Trophoblast cell (in vitro differentiated cells and primary cell): ENCODE results near the gene ARHGAP6.

Source experiments
- DNase-seq, 2 donors: peaks; one replicate each; pipeline ENCODE4 v3.0.0-alpha.2; 2016
- H2AFZ ChIP-seq: 2 replicates; pipeline ENCODE4 v1.6.1; 2013; ENCODE audit warnings: low read length, moderate library complexity, mild to moderate bottlenecking; ENCODE audit not compliant: insufficient read depth, poor library complexity
- H2AK5ac ChIP-seq: 2 replicates; pipeline ENCODE4 v1.6.1; 2013; ENCODE audit warnings: mild to moderate bottlenecking, low read length
- H2BK120ac ChIP-seq: 2 replicates; pipeline ENCODE4 v1.6.1; 2013; ENCODE audit warnings: low read length, mild to moderate bottlenecking, moderate library complexity; ENCODE audit not compliant: insufficient read depth, poor library complexity
- H2BK12ac ChIP-seq: 2 replicates; pipeline ENCODE4 v1.6.1; 2013; ENCODE audit warnings: mild to moderate bottlenecking, low read length, moderate library complexity
- H2BK5ac ChIP-seq: 2 replicates; pipeline ENCODE4 v1.6.1; 2013; ENCODE audit warnings: low read length, low read depth, moderate library complexity, mild to moderate bottlenecking; ENCODE audit not compliant: poor library complexity
- H3K14ac ChIP-seq: 2 replicates; pipeline ENCODE4 v1.6.1; 2013; ENCODE audit warnings: mild to moderate bottlenecking, low read length
- H3K18ac ChIP-seq: 2 replicates; pipeline ENCODE4 v1.6.1; 2013; ENCODE audit warnings: mild to moderate bottlenecking, low read length
- H3K23ac ChIP-seq: 2 replicates; pipeline ENCODE4 v1.6.1; 2013; ENCODE audit warnings: low read length
- H3K27ac ChIP-seq: 2 replicates; pipeline ENCODE4 v1.5.1; 2013; ENCODE audit warnings: low read depth, mild to moderate bottlenecking, inconsistent platforms, low read length, moderate library complexity
- H3K27me3 ChIP-seq: 2 replicates; pipeline ENCODE4 v1.6.1; 2013; ENCODE audit warnings: inconsistent platforms, mild to moderate bottlenecking, low read length, moderate library complexity; ENCODE audit not compliant: insufficient read depth
- H3K36me3 ChIP-seq, 2 experiments: 1 replicate in 1 of 2; 2 replicates in 1 of 2; pipeline ENCODE4 v1.6.1; 2013; ENCODE audit warnings: low read length in 2 of 2, mild to moderate bottlenecking in 2 of 2, moderate library complexity in 1 of 2; ENCODE audit not compliant: insufficient read depth in 2 of 2, control insufficient read depth in 1 of 2
- H3K4ac ChIP-seq: 2 replicates; pipeline ENCODE4 v1.6.1; 2013; ENCODE audit warnings: low read depth, mild to moderate bottlenecking, low read length, moderate library complexity
- H3K4me1 ChIP-seq, 2 experiments: 1 replicate in 1 of 2; 2 replicates in 1 of 2; pipeline ENCODE4 v1.6.1; 2013; ENCODE audit warnings: low read length in 2 of 2, mild to moderate bottlenecking in 2 of 2, moderate library complexity in 1 of 2; ENCODE audit not compliant: insufficient read depth in 2 of 2, control insufficient read depth in 1 of 2
- H3K4me2 ChIP-seq: 2 replicates; pipeline ENCODE4 v1.6.1; 2013; ENCODE audit warnings: inconsistent platforms, mild to moderate bottlenecking, low read length, moderate library complexity
- H3K4me3 ChIP-seq: 2 replicates; pipeline ENCODE4 v1.5.1; 2013; ENCODE audit warnings: mild to moderate bottlenecking, low read depth, low read length, inconsistent platforms
- H3K79me1 ChIP-seq: one replicate; pipeline ENCODE4 v1.6.1; 2013; ENCODE audit warnings: low read length
- H3K79me2 ChIP-seq: 2 replicates; pipeline ENCODE4 v1.6.1; 2013; ENCODE audit warnings: low read length, mild to moderate bottlenecking; ENCODE audit not compliant: control insufficient read depth, insufficient read depth, poor library complexity
- H3K9ac ChIP-seq: 2 replicates; pipeline ENCODE4 v1.6.1; 2013; ENCODE audit warnings: mild to moderate bottlenecking, low read length
- H3K9me3 ChIP-seq: 2 replicates; pipeline ENCODE4 v1.6.1; 2013; ENCODE audit warnings: low read depth, mild to moderate bottlenecking, control low read depth, inconsistent platforms, low read length; ENCODE audit not compliant: insufficient read depth
- H4K12ac ChIP-seq: 2 replicates; pipeline ENCODE4 v1.6.1; 2013; ENCODE audit warnings: low read depth, mild to moderate bottlenecking, low read length, moderate library complexity
- H4K8ac ChIP-seq: 2 replicates; pipeline ENCODE4 v1.6.1; 2013; ENCODE audit warnings: low read depth, mild to moderate bottlenecking, low read length, moderate library complexity
- H4K91ac ChIP-seq: one replicate; pipeline ENCODE4 v1.6.1; 2013; ENCODE audit warnings: low read depth, mild to moderate bottlenecking, low read length, moderate library complexity
- WGBS: extraction: QIAGEN DNeasy Blood & Tissue Kit; methylation state at CpG from one replicate; pipeline ENCODE4 v1.1.7; 2013; ENCODE audit warnings: missing lambda C conversion rate; ENCODE audit not compliant: insufficient read length, insufficient coverage; ENCODE audit errors: extremely low coverage; 5-methylcytosine and 5-hydroxymethylcytosine counted together

ARHGAP6 gene

GRCh38 chrX:11371106-11371505, 294.6 kb downstream of the ARHGAP6 start:
- Histone ChIP-seq H4K8ac (no peak overlapping the region), H3K27me3 (no peaks in the 10 kb centered on the region), H3K27ac (no peak overlapping the region), H2AFZ (no peak overlapping the region), H2BK12ac (no peak overlapping the region), H4K91ac (no peak overlapping the region), H2BK5ac (no peak overlapping the region), H3K4ac (no peak overlapping the region), H2AK5ac (no peak overlapping the region), H3K9me3 (no peaks in the 10 kb centered on the region), H3K79me1 (no peaks in the 10 kb centered on the region), H3K79me2 (no peaks in the 10 kb centered on the region), H3K18ac (no peak overlapping the region), H3K14ac (no peak overlapping the region), H3K9ac (no peak overlapping the region), H3K4me3 (no peak overlapping the region), H3K4me2 (no peak overlapping the region), H2BK120ac (no peak overlapping the region), H4K12ac (no peak overlapping the region), H3K23ac (no peak overlapping the region), H3K4me1 (peaks cover 0 to 3% of the 10 kb centered on the region in 2 experiments), H3K36me3 (no peaks in the 10 kb centered on the region)
- DNase-seq = no peak

GRCh38 chrX:11367609-11368430, 297.9 kb downstream of the ARHGAP6 start:
- peaks cover 0 to 3% of the 10 kb centered on the region in 2 experiments for H3K4me1 ChIP-seq
- H4K91ac ChIP-seq = no peak overlapping the region
- H3K79me1 ChIP-seq = no peaks in the 10 kb centered on the region
- H3K27me3 ChIP-seq = no peaks in the 10 kb centered on the region
- H3K4me2 ChIP-seq = no peak overlapping the region
- H3K23ac ChIP-seq = no peak overlapping the region
- WGBS = no CpG with 5 or more reads among the region's 7 CpGs
- H3K36me3 ChIP-seq = no peaks in the 10 kb centered on the region
- H4K12ac ChIP-seq = no peak overlapping the region
- no peak overlapping the region for H2AFZ ChIP-seq
- H2BK12ac ChIP-seq = no peak overlapping the region
- no peak overlapping the region for H3K27ac ChIP-seq
- no peak overlapping the region for H3K18ac ChIP-seq
- H2BK5ac ChIP-seq = no peak overlapping the region
- no peak overlapping the region for H3K4me3 ChIP-seq
- no peak overlapping the region for H2BK120ac ChIP-seq
- H3K4ac ChIP-seq = no peak overlapping the region
- H4K8ac ChIP-seq = no peak overlapping the region
- H3K9me3 ChIP-seq = no peaks in the 10 kb centered on the region
- no peaks in the 10 kb centered on the region for H3K79me2 ChIP-seq
- H2AK5ac ChIP-seq = no peak overlapping the region
- no peak overlapping the region for H3K9ac ChIP-seq
- no peak overlapping the region for H3K14ac ChIP-seq
- DNase-seq = no peak

- H4K91ac ChIP-seq = no peak overlapping the region
- DNase-seq = no peak
- H3K79me2 ChIP-seq = no peaks in the 10 kb centered on the region
- no peak overlapping the region for H2BK120ac ChIP-seq
- H3K36me3 ChIP-seq = no peaks in the 10 kb centered on the region
- H3K4me2 ChIP-seq = no peak overlapping the region
- H2BK12ac ChIP-seq = no peak overlapping the region
- no peaks in the 10 kb centered on the region for H3K9me3 ChIP-seq
- H3K27ac ChIP-seq = no peak overlapping the region
- H3K4me3 ChIP-seq = no peak overlapping the region
- H2AFZ ChIP-seq = no peak overlapping the region
- H3K4ac ChIP-seq = no peak overlapping the region
- no peak overlapping the region for H2AK5ac ChIP-seq
- no peak overlapping the region for H2BK5ac ChIP-seq
- H3K23ac ChIP-seq = no peak overlapping the region
- H3K79me1 ChIP-seq = no peaks in the 10 kb centered on the region
- no peak overlapping the region for H4K12ac ChIP-seq
- H3K27me3 ChIP-seq = no peaks in the 10 kb centered on the region
- no CpG with 5 or more reads among the region's 2 CpGs for WGBS
- H3K18ac ChIP-seq = no peak overlapping the region
- H3K4me1 ChIP-seq = peaks cover 0 to 3% of the 10 kb centered on the region in 2 experiments
- no peak overlapping the region for H4K8ac ChIP-seq
- H3K9ac ChIP-seq = no peak overlapping the region
- no peak overlapping the region for H3K14ac ChIP-seq
Measured at GRCh38 chrX:11366998-11367595, 298.6 kb downstream of the ARHGAP6 start.

- no peak overlapping the region for H2AK5ac ChIP-seq
- WGBS = no CpG with 5 or more reads among the region's 3 CpGs
- no peaks in the 10 kb centered on the region for H3K36me3 ChIP-seq
- no peak overlapping the region for H3K9ac ChIP-seq
- H3K23ac ChIP-seq = no peak overlapping the region
- H3K14ac ChIP-seq = no peak overlapping the region
- H4K12ac ChIP-seq = no peak overlapping the region
- H2BK5ac ChIP-seq = no peak overlapping the region
- H4K91ac ChIP-seq = no peak overlapping the region
- no peaks in the 10 kb centered on the region for H3K79me1 ChIP-seq
- no peaks in the 10 kb centered on the region for H3K9me3 ChIP-seq
- DNase-seq = no peak
- H4K8ac ChIP-seq = no peak overlapping the region
- no peaks in the 10 kb centered on the region for H3K79me2 ChIP-seq
- no peak overlapping the region for H3K4me2 ChIP-seq
- no peak overlapping the region for H2BK120ac ChIP-seq
- H3K27ac ChIP-seq = no peak overlapping the region
- no peaks in the 10 kb centered on the region for H3K27me3 ChIP-seq
- H3K18ac ChIP-seq = no peak overlapping the region
- no peak overlapping the region for H2AFZ ChIP-seq
- H3K4me3 ChIP-seq = no peak overlapping the region
- H3K4ac ChIP-seq = no peak overlapping the region
- H2BK12ac ChIP-seq = no peak overlapping the region
- peaks cover 0 to 3% of the 10 kb centered on the region in 2 experiments for H3K4me1 ChIP-seq
Measured at GRCh38 chrX:11365426-11365825, 300.3 kb downstream of the ARHGAP6 start.
